Lung (tissue), 12 donors: Measurements from ENCODE around the gene RNF157. TPM values are rescaled to one million over a fixed set of nuclear protein-coding genes. Genes with fewer than 3 reads are reported as not detected.

Source experiments
- ATAC-seq: fragments of 200-7000 bp; cut with Tn5 transposase; one replicate; pipeline ENCODE4 v1.9.1; 2020; ENCODE audit warnings: moderate number of reproducible peaks; ENCODE audit not compliant: insufficient read depth, low FRiP score
- DNase-seq, 3 donors: peaks; one replicate each; pipeline ENCODE4 v3.0.0-alpha.2; 2013 to 2017
- H3K27ac ChIP-seq, 2 donors: one replicate each; pipeline ENCODE4 v1.5.1; 2013; ENCODE audit warnings: mild to moderate bottlenecking in 2 of 2, moderate library complexity in 2 of 2, control low read depth in 1 of 2, inconsistent platforms in 1 of 2, low read depth in 1 of 2, low read length in 1 of 2
- H3K27me3 ChIP-seq, 3 donors: one replicate each; pipeline ENCODE4 v1.5.1; 2013; ENCODE audit warnings: low read length in 2 of 3; ENCODE audit not compliant: control insufficient read depth in 3 of 3, insufficient read depth in 3 of 3
- H3K36me3 ChIP-seq, 4 donors: one replicate each; pipeline ENCODE4 v1.5.1; 2013; ENCODE audit warnings: low read length in 4 of 4, mild to moderate bottlenecking in 1 of 4, moderate library complexity in 1 of 4; ENCODE audit not compliant: control insufficient read depth in 4 of 4, insufficient read depth in 4 of 4
- H3K4me1 ChIP-seq, 5 donors: one replicate each; pipeline ENCODE4 v1.5.1; 2013; ENCODE audit warnings: low read length in 5 of 5, mild to moderate bottlenecking in 2 of 5, moderate library complexity in 1 of 5; ENCODE audit not compliant: control insufficient read depth in 5 of 5, insufficient read depth in 5 of 5
- H3K4me3 ChIP-seq: one replicate; pipeline ENCODE4 v1.5.1; 2013; ENCODE audit warnings: mild to moderate bottlenecking, control low read depth, moderate library complexity
- H3K9ac ChIP-seq, 2 donors: one replicate each; pipeline ENCODE4 v1.5.1; 2013; ENCODE audit warnings: low read length in 2 of 2, control low read depth in 1 of 2; ENCODE audit not compliant: insufficient read depth in 1 of 2
- H3K9me3 ChIP-seq, 4 donors: one replicate each; pipeline ENCODE4 v1.5.1; 2013; ENCODE audit warnings: low read length in 3 of 4, mild to moderate bottlenecking in 1 of 4, moderate library complexity in 1 of 4; ENCODE audit not compliant: control insufficient read depth in 4 of 4, insufficient read depth in 3 of 4
- CTCF ChIP-seq: IDR thresholded peaks from 2 replicates; pipeline ENCODE4 v1.5.1; 2012; ENCODE audit warnings: mild to moderate bottlenecking; ENCODE audit errors: control extremely low read depth, extremely low read depth
- WGBS, 2 donors: extraction: QIAGEN DNeasy Blood & Tissue Kit; methylation state at CpG; one replicate each; pipeline ENCODE4 v1.1.7; 2013; 5-methylcytosine and 5-hydroxymethylcytosine counted together
- polyA plus RNA-seq, 2 donors: library from polyadenylated mRNA; stranded (reverse); fragments of 200-250 nt; gene quantifications; one replicate each; pipeline ENCODE4 v1.2.1, GENCODE V29; 2013
- total RNA-seq, 2 donors: library from RNA; depleted of rRNA in 1 of 2; stranded (reverse); fragments of >200 nt in 1 of 2; gene quantifications; one replicate each; pipeline ENCODE4 v1.2.1, GENCODE V29; 2014 to 2021
- donor health status: control.
- donor health status: control.
- donor health status: Bipolar disorder and iron deficiency.
- donor health status: healthy.
- donor health status: DM: yes; HTN: yes; CAD: no.

Gene RNF157
- total and polyA plus RNA-seq, 4 donors: 0.88 to 2.5 (median 1.8) TPM

- WGBS, 2 donors: 80% methylated on average over 13 of the region's 13 CpGs
- ATAC-seq (no peak), DNase-seq (peak in 2 of 3 donors; percentile 57 to 70)
- Histone ChIP-seq H3K27ac (no peak overlapping the region), H3K27me3 (peaks cover 0 to 2% (median 0%) of the 10 kb centered on the region in 3 donors), H3K4me3 (no peak overlapping the region), H3K4me1 (peaks cover 0 to 16% (median 4%) of the 10 kb centered on the region in 5 donors), H3K9ac (no peak overlapping the region), H3K9me3 (no peaks in the 10 kb centered on the region), H3K36me3 (peaks cover 0 to 2% (median 0%) of the 10 kb centered on the region in 4 donors)
- peak; percentile 27 for TF ChIP-seq CTCF
Observed at GRCh38 chr17:76147211-76148014, 92.9 kb downstream of the RNF157 start.

- Histone ChIP-seq H3K9ac (no peak overlapping the region), H3K4me3 (no peak overlapping the region), H3K27ac (peak overlapping the region in 1 of 2 donors; percentile 57), H3K27me3 (peaks cover 0 to 2% (median 0%) of the 10 kb centered on the region in 3 donors), H3K36me3 (no peaks in the 10 kb centered on the region), H3K4me1 (peaks cover 0 to 27% (median 11%) of the 10 kb centered on the region in 5 donors), H3K9me3 (no peaks in the 10 kb centered on the region)
- no peak for ATAC-seq
- DNase-seq: no peak
- 90% methylated on average over 22 of the region's 22 CpGs for WGBS, 2 donors
- no peak for TF ChIP-seq CTCF
Observed at GRCh38 chr17:76146053-76146851, 94.0 kb downstream of the RNF157 start.

- no peak for TF ChIP-seq CTCF
- Histone ChIP-seq H3K27me3 (peaks cover 0 to 5% (median 2%) of the 10 kb centered on the region in 3 donors), H3K4me1 (peaks cover 0 to 21% (median 12%) of the 10 kb centered on the region in 5 donors), H3K27ac (peak overlapping the region in 1 of 2 donors; percentile 66), H3K36me3 (no peaks in the 10 kb centered on the region), H3K4me3 (no peak overlapping the region), H3K9me3 (no peaks in the 10 kb centered on the region), H3K9ac (no peak overlapping the region)
- ATAC-seq (no peak), DNase-seq (no peak)
- WGBS, 2 donors: 34 to 46% methylated on average over 25 of the region's 25 CpGs
Observed at GRCh38 chr17:76145231-76146052, 94.9 kb downstream of the RNF157 start.
